GM10266 (cell line): ENCODE measurements around the gene ORC3.

ENCODE experiments used
- DNase-seq: peaks from one replicate; pipeline ENCODE4 v3.0.0; 2012; ENCODE audit errors: extremely low spot score
- TF ChIP-seq, protein P1 (sequence below): IDR thresholded peaks from 2 replicates; pipeline ENCODE4 v1.5.1; 2012; ENCODE audit warnings: mild to moderate bottlenecking, low read depth; ENCODE audit not compliant: control insufficient read depth, insufficient read depth; ENCODE audit errors: missing control alignments

ORC3 gene

DNA sequence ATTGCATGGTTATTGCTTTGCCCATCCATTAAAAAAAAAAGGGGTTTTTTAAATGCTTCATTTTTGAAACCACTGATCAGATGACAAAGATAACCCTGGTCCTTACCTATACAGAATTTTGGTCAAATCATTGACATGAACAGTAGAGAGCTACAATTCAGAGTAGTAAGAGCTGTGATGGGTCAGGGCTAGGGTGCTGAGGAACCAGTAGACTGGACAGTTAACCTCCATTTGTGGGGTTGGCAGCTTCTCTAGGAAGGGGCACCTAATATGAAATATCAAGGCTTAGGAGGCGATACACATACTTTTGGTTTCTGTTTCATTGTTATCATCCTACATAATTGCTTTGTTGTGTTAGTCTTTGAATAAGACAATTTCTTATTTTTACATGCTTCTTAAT lies 55.1 kb downstream of the ORC3 start:
- TF ChIP-seq, protein P1, sequence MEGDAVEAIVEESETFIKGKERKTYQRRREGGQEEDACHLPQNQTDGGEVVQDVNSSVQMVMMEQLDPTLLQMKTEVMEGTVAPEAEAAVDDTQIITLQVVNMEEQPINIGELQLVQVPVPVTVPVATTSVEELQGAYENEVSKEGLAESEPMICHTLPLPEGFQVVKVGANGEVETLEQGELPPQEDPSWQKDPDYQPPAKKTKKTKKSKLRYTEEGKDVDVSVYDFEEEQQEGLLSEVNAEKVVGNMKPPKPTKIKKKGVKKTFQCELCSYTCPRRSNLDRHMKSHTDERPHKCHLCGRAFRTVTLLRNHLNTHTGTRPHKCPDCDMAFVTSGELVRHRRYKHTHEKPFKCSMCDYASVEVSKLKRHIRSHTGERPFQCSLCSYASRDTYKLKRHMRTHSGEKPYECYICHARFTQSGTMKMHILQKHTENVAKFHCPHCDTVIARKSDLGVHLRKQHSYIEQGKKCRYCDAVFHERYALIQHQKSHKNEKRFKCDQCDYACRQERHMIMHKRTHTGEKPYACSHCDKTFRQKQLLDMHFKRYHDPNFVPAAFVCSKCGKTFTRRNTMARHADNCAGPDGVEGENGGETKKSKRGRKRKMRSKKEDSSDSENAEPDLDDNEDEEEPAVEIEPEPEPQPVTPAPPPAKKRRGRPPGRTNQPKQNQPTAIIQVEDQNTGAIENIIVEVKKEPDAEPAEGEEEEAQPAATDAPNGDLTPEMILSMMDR: no peak
- peak; percentile 27 for DNase-seq

DNA sequence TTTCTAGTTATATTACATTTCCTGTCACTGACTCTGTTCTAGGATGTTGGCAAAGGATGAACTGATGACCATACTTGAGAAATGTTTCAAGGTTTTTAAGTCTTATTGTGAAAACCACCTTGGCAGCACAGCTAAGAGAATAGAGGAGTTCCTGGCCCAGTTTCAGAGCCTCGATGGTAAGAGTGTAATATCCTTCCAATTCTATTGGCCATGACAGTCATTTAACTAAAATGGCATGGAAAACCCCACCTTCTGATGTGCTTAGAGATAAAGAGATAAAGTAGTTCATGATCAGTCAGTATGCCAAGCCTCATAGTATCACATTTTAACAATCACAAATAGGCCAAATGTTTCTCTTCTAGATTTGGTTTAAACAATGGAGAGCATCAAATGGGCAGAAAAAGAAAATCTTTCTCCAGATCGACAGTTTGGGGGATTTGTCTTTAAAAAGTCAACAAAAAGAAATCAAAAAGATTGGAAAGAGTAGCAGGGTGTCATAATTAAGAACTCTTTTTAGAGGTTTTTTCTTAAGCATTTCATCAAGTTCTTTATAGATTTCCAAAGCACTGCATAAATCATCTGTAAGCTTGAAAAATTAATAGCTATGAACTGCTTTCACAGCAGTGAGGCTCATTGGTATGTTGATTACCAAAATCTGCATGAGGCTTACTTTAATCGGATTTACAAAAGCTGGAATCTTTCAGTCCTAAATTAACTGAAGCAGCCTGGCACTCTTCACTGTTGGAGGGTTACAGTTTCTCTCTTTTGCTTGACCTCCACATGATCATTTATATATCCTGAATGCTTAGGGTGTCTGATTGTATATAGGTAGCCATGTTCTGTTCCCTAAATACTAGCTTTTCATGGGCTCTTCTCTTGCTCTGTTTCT lies 63.4 kb downstream of the ORC3 start:
- no peak for DNase-seq
- TF ChIP-seq, protein P1: no peak

DNA sequence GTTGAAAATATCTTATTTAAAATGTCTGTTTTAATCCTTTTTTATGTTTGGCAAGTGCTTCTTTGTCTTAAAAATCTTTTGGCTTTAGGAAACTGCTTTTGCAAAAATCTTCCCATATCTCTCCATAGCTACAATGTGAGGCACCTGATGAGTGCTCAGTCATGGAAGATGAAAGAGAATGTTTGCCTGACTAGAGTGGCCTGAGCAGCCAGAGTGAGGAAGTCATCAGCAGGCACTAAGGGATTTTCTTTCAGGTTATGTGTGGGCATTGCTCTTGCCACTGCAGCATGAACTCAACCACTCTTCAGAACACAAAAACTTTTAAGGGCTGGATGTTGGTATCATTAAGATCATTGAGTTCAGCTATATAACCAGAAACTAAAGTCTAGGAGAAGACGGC lies 64.2 kb downstream of the ORC3 start:
- no peak for DNase-seq
- TF ChIP-seq, protein P1: no peak

DNA sequence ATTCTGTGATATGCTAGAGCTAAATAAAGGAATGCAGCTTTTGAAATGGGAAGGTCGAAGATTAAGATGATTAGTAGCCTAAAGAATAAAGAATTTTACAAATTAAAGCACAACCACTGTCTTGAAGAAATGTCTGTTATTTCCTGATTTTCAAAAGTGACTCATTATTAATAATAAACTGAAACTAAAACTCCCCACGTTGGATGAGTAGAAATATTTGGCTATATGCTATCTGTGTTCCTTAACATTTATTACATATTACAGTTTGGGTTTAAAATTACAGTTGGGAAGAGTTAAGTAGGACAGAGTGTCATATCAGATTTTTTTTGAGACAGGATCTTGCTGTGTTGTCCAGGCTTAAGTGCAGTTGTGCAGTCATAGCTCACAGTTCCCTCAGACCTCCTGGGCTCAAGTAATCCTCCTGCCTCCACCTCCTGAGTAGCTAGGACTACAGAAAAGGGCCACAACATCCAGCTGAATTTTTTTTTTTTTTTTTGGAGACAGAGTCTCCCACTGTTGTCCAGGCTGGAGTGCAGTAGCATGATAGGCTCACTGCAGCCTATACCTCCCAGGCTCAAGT lies 65.0 kb downstream of the ORC3 start:
- TF ChIP-seq, protein P1: no peak
- no peak for DNase-seq

DNA sequence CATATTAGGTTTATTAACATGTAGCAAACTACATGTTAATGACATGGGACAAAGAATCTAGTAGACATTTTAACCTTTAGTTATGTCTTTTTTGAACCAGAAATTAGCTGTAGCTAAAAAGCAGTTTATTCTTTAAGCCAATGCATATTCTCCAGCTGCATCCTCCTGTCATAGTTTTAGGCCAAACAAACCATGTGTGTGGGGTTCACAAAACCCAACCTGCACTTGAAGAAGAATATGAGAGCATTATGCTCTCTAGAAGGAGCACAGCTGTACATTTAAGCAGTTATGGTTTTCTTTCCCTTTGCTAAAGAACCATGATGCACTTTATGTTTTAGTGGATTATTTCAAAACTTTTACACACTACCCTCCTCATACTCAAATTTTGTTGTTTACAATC lies 65.9 kb downstream of the ORC3 start:
- no peak for DNase-seq
- TF ChIP-seq, protein P1: no peak

DNA sequence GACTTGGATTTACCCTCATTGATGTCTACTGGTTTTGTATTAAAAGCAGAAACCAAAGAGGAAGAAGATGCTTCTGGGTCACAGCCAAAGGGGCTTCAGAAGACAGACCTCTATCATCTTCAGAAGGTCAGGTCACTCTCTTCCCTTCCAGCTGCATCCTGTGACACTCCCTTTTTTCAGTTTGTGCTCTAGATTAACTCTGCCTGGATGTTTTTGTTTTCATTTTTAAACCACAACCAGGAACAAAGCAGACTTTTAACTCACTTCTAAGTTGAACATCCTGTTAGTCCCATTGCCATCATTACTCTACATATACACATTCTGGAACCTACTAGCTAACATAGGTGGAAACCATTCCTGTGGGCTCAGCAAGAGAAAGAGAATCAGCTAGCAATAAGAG lies 66.9 kb downstream of the ORC3 start:
- TF ChIP-seq, protein P1: no peak
- no peak for DNase-seq

DNA sequence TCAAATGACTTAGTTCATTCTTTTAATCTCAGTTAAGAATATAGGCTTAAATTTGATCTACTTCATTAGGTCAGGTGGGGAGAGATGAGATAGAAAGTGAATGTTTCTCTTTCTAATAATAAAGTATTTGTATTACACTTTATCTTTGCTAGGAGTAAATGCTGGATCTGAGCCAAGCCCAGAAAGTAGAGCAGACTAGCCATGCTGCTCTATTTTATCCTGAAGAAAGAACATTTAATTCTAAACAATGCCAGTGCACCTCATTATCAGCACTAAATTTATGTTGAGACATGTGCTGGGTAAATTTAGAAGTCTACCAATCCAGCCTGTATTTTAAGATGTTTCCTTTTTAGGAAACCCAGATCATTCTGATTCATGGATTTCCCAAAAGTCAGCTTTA lies 68.6 kb downstream of the ORC3 start:
- TF ChIP-seq, protein P1: no peak
- no peak for DNase-seq
